ENCODE data around the gene NXN. TPM values are rescaled to one million over a fixed set of nuclear protein-coding genes. Genes with fewer than 3 reads are reported as not detected.

Gene NXN
- total RNA-seq, 1 experiment from 2014 or later = 6.0 TPM

DNA sequence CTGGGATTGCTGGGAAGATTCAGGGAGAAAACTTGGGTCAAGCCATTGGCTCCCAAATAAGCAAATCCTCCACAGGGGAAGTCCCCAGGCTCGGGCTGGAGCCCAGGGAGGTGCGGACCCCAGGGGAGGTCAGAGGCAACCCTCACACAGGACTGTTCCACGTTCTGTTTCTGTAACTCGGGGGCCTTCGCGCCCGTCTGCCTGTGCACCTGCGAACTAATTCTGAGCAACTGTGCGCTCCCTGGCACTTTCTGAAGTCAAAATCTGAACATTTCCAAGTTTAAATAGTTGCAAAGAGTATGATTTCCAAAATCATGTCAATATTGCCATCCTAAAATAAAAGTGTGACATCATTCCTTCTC lies 34.1 kb upstream of the NXN start:
- H3K27me3 ChIP-seq (replicated peaks; ENCODE audit: insufficient read depth, low read depth, low read length, poor library complexity) = no peaks in the 10 kb centered on the region
- BruUV-seq (replicated peaks) = no TSS peak
- H3K36me3 ChIP-seq (ENCODE audit: insufficient read depth, low read length, poor library complexity, severe bottlenecking) = no peaks in the 10 kb centered on the region
- intact Hi-C loops (cut with micrococcal nuclease; ENCODE audit: unreplicated experiment) = no loop called here
- TF ChIP-seq EZH2 (IDR thresholded peaks at IDR 0.05; ENCODE audit: borderline replicate concordance, low read depth, low read length, poor library complexity, severe bottlenecking) = no peak
- TF ChIP-seq, protein P1, sequence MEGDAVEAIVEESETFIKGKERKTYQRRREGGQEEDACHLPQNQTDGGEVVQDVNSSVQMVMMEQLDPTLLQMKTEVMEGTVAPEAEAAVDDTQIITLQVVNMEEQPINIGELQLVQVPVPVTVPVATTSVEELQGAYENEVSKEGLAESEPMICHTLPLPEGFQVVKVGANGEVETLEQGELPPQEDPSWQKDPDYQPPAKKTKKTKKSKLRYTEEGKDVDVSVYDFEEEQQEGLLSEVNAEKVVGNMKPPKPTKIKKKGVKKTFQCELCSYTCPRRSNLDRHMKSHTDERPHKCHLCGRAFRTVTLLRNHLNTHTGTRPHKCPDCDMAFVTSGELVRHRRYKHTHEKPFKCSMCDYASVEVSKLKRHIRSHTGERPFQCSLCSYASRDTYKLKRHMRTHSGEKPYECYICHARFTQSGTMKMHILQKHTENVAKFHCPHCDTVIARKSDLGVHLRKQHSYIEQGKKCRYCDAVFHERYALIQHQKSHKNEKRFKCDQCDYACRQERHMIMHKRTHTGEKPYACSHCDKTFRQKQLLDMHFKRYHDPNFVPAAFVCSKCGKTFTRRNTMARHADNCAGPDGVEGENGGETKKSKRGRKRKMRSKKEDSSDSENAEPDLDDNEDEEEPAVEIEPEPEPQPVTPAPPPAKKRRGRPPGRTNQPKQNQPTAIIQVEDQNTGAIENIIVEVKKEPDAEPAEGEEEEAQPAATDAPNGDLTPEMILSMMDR (conservative IDR thresholded peaks at IDR 0.05; ENCODE audit: low read depth, low read length) = no peak
- H3K9me3 ChIP-seq (ENCODE audit: low read depth, low read length, poor library complexity, severe bottlenecking) = no peaks in the 10 kb centered on the region
- CTCF ChIA-PET = no interaction called here
- no peak overlapping the region for H3K4me3 ChIP-seq (ENCODE audit: low read depth, low read length, poor library complexity, severe bottlenecking)
- no peak overlapping the region for H3K27ac ChIP-seq (ENCODE audit: low read depth, low read length, poor library complexity, severe bottlenecking)
- H3K4me1 ChIP-seq (ENCODE audit: insufficient read depth, low read length, poor library complexity, severe bottlenecking) = no peaks in the 10 kb centered on the region
- DNase-seq (ENCODE audit: low spot score) = no peak
- POLR2A ChIA-PET (ENCODE audit: low non-redundant PET) = no interaction called here

DNA sequence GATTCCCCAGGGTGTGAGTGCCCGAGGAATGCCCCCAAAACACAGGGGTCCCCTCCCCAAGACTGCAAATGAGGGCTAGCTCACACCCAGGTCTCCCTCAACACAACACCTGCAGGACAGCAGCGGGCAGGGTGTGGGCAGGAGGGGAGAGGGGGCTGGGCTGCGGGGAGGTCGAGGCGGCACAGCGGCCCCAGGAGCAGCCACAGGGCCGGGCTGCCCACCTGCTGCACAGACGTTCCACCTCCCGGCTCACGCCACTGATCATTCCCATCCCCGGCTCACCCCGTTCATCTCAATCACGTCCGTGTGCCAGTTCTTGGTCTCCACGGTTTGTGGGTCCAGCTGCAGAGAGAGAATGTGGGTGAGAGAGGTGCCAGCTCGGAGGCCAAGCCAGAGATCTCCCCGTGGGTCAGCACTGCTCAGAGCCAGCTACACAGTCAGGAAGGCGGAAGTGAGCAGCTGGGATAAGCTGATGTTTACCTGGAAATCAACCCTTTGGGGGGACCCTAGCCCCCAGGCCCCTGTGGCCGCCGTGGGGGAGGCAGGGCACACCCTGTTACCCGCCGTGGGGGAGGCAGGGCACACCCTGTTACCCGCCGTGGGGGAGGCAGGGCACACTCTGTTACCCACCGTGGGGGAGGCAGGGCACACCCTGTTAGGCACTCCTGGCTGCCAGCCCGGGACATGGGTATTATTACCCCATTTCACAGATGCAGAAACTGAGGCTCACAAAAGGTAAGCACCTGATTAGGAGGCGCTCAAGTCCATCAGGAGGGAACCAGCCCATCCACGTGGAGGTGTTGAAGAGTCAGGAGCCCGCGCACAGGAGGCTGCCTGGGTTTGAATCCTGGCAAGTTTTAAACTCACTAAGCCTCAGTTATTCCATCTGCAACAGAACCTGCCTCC lies 33.5 kb upstream of the NXN start:
- no peak for TF ChIP-seq EZH2 (IDR thresholded peaks at IDR 0.05; ENCODE audit: borderline replicate concordance, low read depth, low read length, poor library complexity, severe bottlenecking)
- TF ChIP-seq, protein P1 (conservative IDR thresholded peaks at IDR 0.05; ENCODE audit: low read depth, low read length) = no peak
- ChIA-PET POLR2A (ENCODE audit: low non-redundant PET) (interaction anchor here (0.6 kb wide), 1 partner anchor 129 kb away, joined by 3 read pairs; no protein-coding TSS in a partner anchor), CTCF (no interaction called here)
- Histone ChIP-seq H3K36me3 (ENCODE audit: insufficient read depth, low read length, poor library complexity, severe bottlenecking) (no peaks in the 10 kb centered on the region), H3K27ac (ENCODE audit: low read depth, low read length, poor library complexity, severe bottlenecking) (no peak overlapping the region), H3K4me3 (ENCODE audit: low read depth, low read length, poor library complexity, severe bottlenecking) (no peak overlapping the region), H3K4me1 (ENCODE audit: insufficient read depth, low read length, poor library complexity, severe bottlenecking) (no peaks in the 10 kb centered on the region), H3K9me3 (ENCODE audit: low read depth, low read length, poor library complexity, severe bottlenecking) (no peaks in the 10 kb centered on the region), H3K27me3 (replicated peaks; ENCODE audit: insufficient read depth, low read depth, low read length, poor library complexity) (no peaks in the 10 kb centered on the region)
- intact Hi-C loops (cut with micrococcal nuclease; ENCODE audit: unreplicated experiment) = no loop called here
- BruUV-seq (replicated peaks) = no TSS peak
- no peak for DNase-seq (ENCODE audit: low spot score)

DNA sequence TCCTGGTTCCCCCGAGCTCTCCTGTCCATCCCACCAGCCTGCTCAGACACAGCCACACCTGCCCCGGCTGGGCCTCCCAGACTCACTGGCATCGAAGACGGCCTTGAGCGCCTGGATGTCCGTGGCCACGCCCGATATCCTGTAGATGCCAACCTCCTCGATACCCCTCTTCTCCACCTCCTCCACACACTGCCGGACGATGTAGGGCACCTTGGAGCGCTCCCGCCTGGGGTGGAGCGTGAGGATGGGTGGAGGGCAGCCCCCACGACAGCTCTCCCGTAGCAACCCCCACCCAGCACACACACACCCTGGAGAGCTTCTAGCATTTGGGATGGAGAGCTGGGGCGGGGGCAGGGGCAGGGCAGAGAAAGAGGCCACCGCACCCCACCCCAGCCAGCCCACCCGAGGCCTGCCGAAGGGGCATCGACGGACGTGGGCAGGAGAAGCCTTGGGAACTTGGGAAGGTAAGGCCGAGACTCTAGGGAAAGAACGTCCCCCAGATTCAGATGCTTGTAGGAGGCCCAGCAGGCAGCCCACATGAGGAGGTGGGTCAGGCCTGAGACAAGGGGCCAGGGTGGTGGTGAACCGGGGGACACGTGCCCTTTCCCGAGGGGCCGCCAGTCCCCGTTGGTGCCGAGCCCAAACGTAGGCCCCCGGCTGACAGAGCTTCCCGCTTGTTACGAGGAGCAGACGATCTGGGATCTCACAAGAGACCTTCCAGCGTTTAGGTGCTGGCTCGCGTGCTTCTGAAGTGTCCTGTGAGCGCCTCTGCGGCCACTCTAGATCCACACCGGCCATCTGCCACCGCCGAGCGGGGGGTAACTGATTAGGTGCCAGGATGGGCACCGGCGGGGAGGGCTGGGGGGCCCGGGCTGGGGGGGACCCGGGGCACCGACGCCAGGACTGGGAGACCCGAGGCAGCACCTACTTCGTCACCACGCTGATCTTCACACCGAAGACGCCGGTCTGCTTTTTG lies 32.5 kb upstream of the NXN start:
- H3K4me1 ChIP-seq (ENCODE audit: insufficient read depth, low read length, poor library complexity, severe bottlenecking) = no peaks in the 10 kb centered on the region
- no peak overlapping the region for H3K4me3 ChIP-seq (ENCODE audit: low read depth, low read length, poor library complexity, severe bottlenecking)
- H3K27me3 ChIP-seq (replicated peaks; ENCODE audit: insufficient read depth, low read depth, low read length, poor library complexity) = no peaks in the 10 kb centered on the region
- intact Hi-C loops (cut with micrococcal nuclease; ENCODE audit: unreplicated experiment) = no loop called here
- ChIA-PET CTCF (no interaction called here), POLR2A (ENCODE audit: low non-redundant PET) (no interaction called here)
- no peak for DNase-seq (ENCODE audit: low spot score)
- H3K36me3 ChIP-seq (ENCODE audit: insufficient read depth, low read length, poor library complexity, severe bottlenecking) = peaks cover 3% of the 10 kb centered on the region
- no peaks in the 10 kb centered on the region for H3K9me3 ChIP-seq (ENCODE audit: low read depth, low read length, poor library complexity, severe bottlenecking)
- no peak overlapping the region for H3K27ac ChIP-seq (ENCODE audit: low read depth, low read length, poor library complexity, severe bottlenecking)
- no TSS peak for BruUV-seq (replicated peaks)
- TF ChIP-seq EZH2 (IDR thresholded peaks at IDR 0.05; ENCODE audit: borderline replicate concordance, low read depth, low read length, poor library complexity, severe bottlenecking) = no peak
- TF ChIP-seq, protein P1 (conservative IDR thresholded peaks at IDR 0.05; ENCODE audit: low read depth, low read length) = no peak

Data from A673 (cell line).